H9 (cell line): ENCODE data around the gene RHBDL2. TPM values are rescaled to one million over a fixed set of nuclear protein-coding genes. Genes with fewer than 3 reads are reported as not detected.
"Not testable (repeated sequence)": the region's sequence is repeated elsewhere in the genome, so short reads cannot be mapped to it uniquely, and the experiment has no call there.

Experiments used
- DNase-seq: peaks from one replicate; pipeline ENCODE4 v3.0.0-alpha.2; 2017
- H2AFZ ChIP-seq: one replicate; pipeline ENCODE4 v1.6.1; 2013; ENCODE audit warnings: mild to moderate bottlenecking, low read length, control low read depth, moderate library complexity
- H2AK5ac ChIP-seq: 2 replicates; pipeline ENCODE4 v1.6.1; 2013; ENCODE audit warnings: low read length, control low read depth, mixed read lengths; ENCODE audit not compliant: insufficient read length
- H2BK120ac ChIP-seq: one replicate; pipeline ENCODE4 v1.6.1; 2013; ENCODE audit warnings: low read depth, mild to moderate bottlenecking, low read length, control low read depth, inconsistent platforms; ENCODE audit not compliant: poor library complexity, severe bottlenecking
- H2BK12ac ChIP-seq: 2 replicates; pipeline ENCODE4 v1.6.1; 2013; ENCODE audit warnings: low read length, control low read depth, mixed read lengths, low read depth; ENCODE audit not compliant: insufficient read length
- H2BK15ac ChIP-seq: 2 replicates; pipeline ENCODE4 v1.6.1; 2013; ENCODE audit warnings: low read depth, low read length, control low read depth
- H2BK20ac ChIP-seq: one replicate; pipeline ENCODE4 v1.6.1; 2013; ENCODE audit warnings: low read depth, mild to moderate bottlenecking, low read length, control low read depth, inconsistent platforms; ENCODE audit not compliant: poor library complexity, severe bottlenecking
- H2BK5ac ChIP-seq: 2 replicates; pipeline ENCODE4 v1.6.1; 2013; ENCODE audit warnings: low read length, control low read depth, mixed read lengths; ENCODE audit not compliant: insufficient read length
- H3K14ac ChIP-seq: 2 replicates; pipeline ENCODE4 v1.6.1; 2013; ENCODE audit warnings: low read length, control low read depth; ENCODE audit not compliant: insufficient read depth
- H3K18ac ChIP-seq: 2 replicates; pipeline ENCODE4 v1.6.1; 2013; ENCODE audit warnings: low read depth, mild to moderate bottlenecking, mixed read lengths, low read length, control low read depth; ENCODE audit not compliant: insufficient read length
- H3K23ac ChIP-seq: 2 replicates; pipeline ENCODE4 v1.6.1; 2013; ENCODE audit warnings: low read length, control low read depth, mixed read lengths, low read depth; ENCODE audit not compliant: insufficient read length
- H3K23me2 ChIP-seq: 2 replicates; pipeline ENCODE4 v1.6.1; 2013; ENCODE audit warnings: low read depth, mild to moderate bottlenecking, mixed read lengths, low read length, control low read depth; ENCODE audit not compliant: insufficient read length, poor library complexity, severe bottlenecking
- H3K27ac ChIP-seq: 2 replicates; pipeline ENCODE4 v1.5.1; 2013; ENCODE audit warnings: low read length, control low read depth, mixed read lengths, low read depth; ENCODE audit not compliant: insufficient read length
- H3K27me3 ChIP-seq: 2 replicates; pipeline ENCODE4 v1.6.1; 2013; ENCODE audit warnings: low read length, control low read depth, inconsistent platforms; ENCODE audit not compliant: insufficient read depth
- H3K4ac ChIP-seq: 2 replicates; pipeline ENCODE4 v1.6.1; 2013; ENCODE audit warnings: low read depth, mild to moderate bottlenecking, control low read depth, inconsistent platforms, low read length, moderate library complexity
- H3K4me1 ChIP-seq: 2 replicates; pipeline ENCODE4 v1.6.1; 2013; ENCODE audit warnings: low read length, control low read depth, inconsistent platforms; ENCODE audit not compliant: insufficient read depth
- H3K4me2 ChIP-seq: 2 replicates; pipeline ENCODE4 v1.6.1; 2013; ENCODE audit warnings: low read length, control low read depth, mixed read lengths; ENCODE audit not compliant: insufficient read length, insufficient read depth
- H3K56ac ChIP-seq: 2 replicates; pipeline ENCODE4 v1.6.1; 2013; ENCODE audit warnings: low read depth, mild to moderate bottlenecking, mixed read lengths, low read length, control low read depth; ENCODE audit not compliant: insufficient read length
- H3K79me1 ChIP-seq: 2 replicates; pipeline ENCODE4 v1.6.1; 2013; ENCODE audit warnings: low read depth, mild to moderate bottlenecking, moderate library complexity, low read length, control low read depth, inconsistent platforms; ENCODE audit not compliant: insufficient read depth, poor library complexity, severe bottlenecking
- H3K79me2 ChIP-seq: 2 replicates; pipeline ENCODE4 v1.6.1; 2013; ENCODE audit warnings: low read length, control low read depth, inconsistent platforms; ENCODE audit not compliant: insufficient read depth
- H3K9ac ChIP-seq: 2 replicates; pipeline ENCODE4 v1.6.1; 2013; ENCODE audit warnings: low read length, control low read depth, mixed read lengths; ENCODE audit not compliant: insufficient read length; ENCODE audit errors: extremely low read depth
- H3K9me3 ChIP-seq: one replicate; pipeline ENCODE4 v1.6.1; 2013; ENCODE audit warnings: low read depth, low read length, inconsistent platforms; ENCODE audit not compliant: control insufficient read depth
- H3T11ph ChIP-seq: one replicate; pipeline ENCODE4 v1.6.1; 2013; ENCODE audit warnings: mild to moderate bottlenecking, low read length, control low read depth, inconsistent platforms
- H4K20me1 ChIP-seq: one replicate; pipeline ENCODE4 v1.6.1; 2013; ENCODE audit not compliant: control insufficient read depth, insufficient read length, insufficient read depth
- H4K5ac ChIP-seq: 2 replicates; pipeline ENCODE4 v1.6.1; 2013; ENCODE audit warnings: low read depth, mild to moderate bottlenecking, mixed read lengths, low read length, control low read depth; ENCODE audit not compliant: insufficient read length
- H4K8ac ChIP-seq: replicated peaks from 2 replicates; pipeline ENCODE4 v1.6.1; 2013; ENCODE audit warnings: low read length, control low read depth, mixed read lengths, low read depth; ENCODE audit not compliant: insufficient read length
- H4K91ac ChIP-seq: 2 replicates; pipeline ENCODE4 v1.6.1; 2013; ENCODE audit warnings: low read depth, mild to moderate bottlenecking, moderate library complexity, mixed read lengths, low read length, control low read depth; ENCODE audit not compliant: insufficient read length
- H3K27ac Mint-ChIP-seq, 3 experiments: 2 replicates in 2 of 3; 3 replicates in 1 of 3; pipeline ENCODE4 v1.8.0; 2020 to 2021; ENCODE audit warnings: mixed read lengths in 3 of 3, mild to moderate bottlenecking in 1 of 3, moderate library complexity in 1 of 3
- H3K27me3 Mint-ChIP-seq: 2 replicates; pipeline ENCODE4 v1.8.0; 2021; ENCODE audit warnings: low read depth, mild to moderate bottlenecking, moderate library complexity, mixed read lengths
- H3K36me3 Mint-ChIP-seq, 3 experiments: 2 replicates in 2 of 3; 3 replicates in 1 of 3; pipeline ENCODE4 v1.8.0; 2020 to 2021; ENCODE audit warnings: low read depth in 3 of 3, mixed read lengths in 3 of 3; ENCODE audit not compliant: insufficient read depth in 1 of 3
- H3K4me1 Mint-ChIP-seq, 2 experiments: 2 replicates each; pipeline ENCODE4 v1.8.0; 2020; ENCODE audit warnings: mixed read lengths in 2 of 2
- H3K4me3 Mint-ChIP-seq, 2 experiments: 2 replicates in 1 of 2; 3 replicates in 1 of 2; pipeline ENCODE4 v1.8.0; 2020 to 2021; ENCODE audit warnings: mild to moderate bottlenecking in 2 of 2, mixed read lengths in 2 of 2, moderate library complexity in 1 of 2
- H3K9me3 Mint-ChIP-seq, 2 experiments: 2 replicates in 1 of 2; 3 replicates in 1 of 2; pipeline ENCODE4 v1.8.0; 2020; ENCODE audit warnings: mild to moderate bottlenecking in 2 of 2, mixed read lengths in 2 of 2, moderate library complexity in 1 of 2
- WGBS: extraction: QIAGEN DNeasy Blood & Tissue Kit; methylation state at CpG from one replicate; pipeline ENCODE4 v1.1.7; 2013; ENCODE audit warnings: missing lambda C conversion rate, low lambda C conversion rate, mixed read lengths; ENCODE audit not compliant: insufficient read length; ENCODE audit errors: extremely low coverage; 5-methylcytosine and 5-hydroxymethylcytosine counted together
- total RNA-seq: library from RNA; stranded (reverse); gene quantifications from 2 replicates; pipeline ENCODE4 v1.2.1, GENCODE V29; 2021
- TF ChIP-seq, protein P1 (sequence below): fragments of 200-600 bp; sonication (generic); conservative IDR thresholded peaks from 3 replicates; pipeline ENCODE4 v1.8.0; 2021; ENCODE audit warnings: antibody characterized with exemption, mild to moderate bottlenecking

The RHBDL2 gene
- total RNA-seq, 1 experiment from 2014 or later: not detected

DNA sequence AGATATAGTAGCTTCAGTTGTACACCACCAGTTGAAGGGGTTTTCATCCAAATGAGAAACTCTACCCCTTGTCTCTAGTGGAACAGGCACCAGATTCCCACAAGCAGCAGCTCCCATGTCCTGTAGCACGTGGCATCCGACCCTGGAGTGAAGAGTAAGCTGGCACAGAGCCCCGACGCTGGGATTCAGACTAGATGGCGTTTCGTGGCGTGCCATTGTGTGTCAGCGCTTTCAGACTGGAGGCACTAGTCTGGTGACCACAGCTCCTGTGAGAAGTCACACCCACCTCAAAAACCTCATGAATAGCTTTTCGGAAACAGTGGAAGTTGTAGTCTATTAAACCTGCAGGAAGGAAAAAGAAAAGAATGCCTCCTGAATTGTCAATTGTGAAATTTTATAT is 102.3 kb downstream of the RHBDL2 start:
- no peak overlapping the region for H4K5ac ChIP-seq
- H4K91ac ChIP-seq: no peak overlapping the region
- H3K27me3 Mint-ChIP-seq: no peaks in the 10 kb centered on the region
- WGBS: no CpG with 5 or more reads among the region's 9 CpGs
- peaks cover 15 to 26% of the 10 kb centered on the region in 2 experiments for H3K4me1 Mint-ChIP-seq
- no peaks in the 10 kb centered on the region for H4K20me1 ChIP-seq
- H2AFZ ChIP-seq: no peak overlapping the region
- H2AK5ac ChIP-seq: no peak overlapping the region
- H2BK20ac ChIP-seq: no peak overlapping the region
- no peaks in the 10 kb centered on the region for H3K79me1 ChIP-seq
- H3K4me1 ChIP-seq: no peaks in the 10 kb centered on the region; the same call in 1 of the 2 replicates
- H2BK12ac ChIP-seq: no peak overlapping the region
- H3T11ph ChIP-seq: no peak overlapping the region
- H3K23ac ChIP-seq: no peak overlapping the region
- H2BK5ac ChIP-seq: no peak overlapping the region
- no peak overlapping the region for H3K14ac ChIP-seq
- TF ChIP-seq, protein P1, sequence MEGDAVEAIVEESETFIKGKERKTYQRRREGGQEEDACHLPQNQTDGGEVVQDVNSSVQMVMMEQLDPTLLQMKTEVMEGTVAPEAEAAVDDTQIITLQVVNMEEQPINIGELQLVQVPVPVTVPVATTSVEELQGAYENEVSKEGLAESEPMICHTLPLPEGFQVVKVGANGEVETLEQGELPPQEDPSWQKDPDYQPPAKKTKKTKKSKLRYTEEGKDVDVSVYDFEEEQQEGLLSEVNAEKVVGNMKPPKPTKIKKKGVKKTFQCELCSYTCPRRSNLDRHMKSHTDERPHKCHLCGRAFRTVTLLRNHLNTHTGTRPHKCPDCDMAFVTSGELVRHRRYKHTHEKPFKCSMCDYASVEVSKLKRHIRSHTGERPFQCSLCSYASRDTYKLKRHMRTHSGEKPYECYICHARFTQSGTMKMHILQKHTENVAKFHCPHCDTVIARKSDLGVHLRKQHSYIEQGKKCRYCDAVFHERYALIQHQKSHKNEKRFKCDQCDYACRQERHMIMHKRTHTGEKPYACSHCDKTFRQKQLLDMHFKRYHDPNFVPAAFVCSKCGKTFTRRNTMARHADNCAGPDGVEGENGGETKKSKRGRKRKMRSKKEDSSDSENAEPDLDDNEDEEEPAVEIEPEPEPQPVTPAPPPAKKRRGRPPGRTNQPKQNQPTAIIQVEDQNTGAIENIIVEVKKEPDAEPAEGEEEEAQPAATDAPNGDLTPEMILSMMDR: no peak
- no peak overlapping the region for H3K4me3 Mint-ChIP-seq
- no peaks in the 10 kb centered on the region for H3K79me2 ChIP-seq
- DNase-seq: no peak
- H3K27me3 ChIP-seq: no peaks in the 10 kb centered on the region
- no peaks in the 10 kb centered on the region for H3K9me3 ChIP-seq
- H2BK120ac ChIP-seq: no peak overlapping the region
- H3K9me3 Mint-ChIP-seq: no peaks in the 10 kb centered on the region
- H3K23me2 ChIP-seq: no peaks in the 10 kb centered on the region
- H3K4me2 ChIP-seq: no peak overlapping the region
- no peak overlapping the region for H3K9ac ChIP-seq
- no peak overlapping the region for H3K27ac ChIP-seq
- H4K8ac ChIP-seq: no peak overlapping the region
- H3K18ac ChIP-seq: no peak overlapping the region
- H3K4ac ChIP-seq: no peak overlapping the region
- H2BK15ac ChIP-seq: no peak overlapping the region
- peaks cover 3 to 44% (median 39%) of the 10 kb centered on the region in 3 experiments; a peak in 6 of 7 replicates for H3K36me3 Mint-ChIP-seq
- peak overlapping the region in 1 of 3 experiments; percentile 70; a peak in 1 of 7 replicates for H3K27ac Mint-ChIP-seq
- no peak overlapping the region for H3K56ac ChIP-seq

DNA sequence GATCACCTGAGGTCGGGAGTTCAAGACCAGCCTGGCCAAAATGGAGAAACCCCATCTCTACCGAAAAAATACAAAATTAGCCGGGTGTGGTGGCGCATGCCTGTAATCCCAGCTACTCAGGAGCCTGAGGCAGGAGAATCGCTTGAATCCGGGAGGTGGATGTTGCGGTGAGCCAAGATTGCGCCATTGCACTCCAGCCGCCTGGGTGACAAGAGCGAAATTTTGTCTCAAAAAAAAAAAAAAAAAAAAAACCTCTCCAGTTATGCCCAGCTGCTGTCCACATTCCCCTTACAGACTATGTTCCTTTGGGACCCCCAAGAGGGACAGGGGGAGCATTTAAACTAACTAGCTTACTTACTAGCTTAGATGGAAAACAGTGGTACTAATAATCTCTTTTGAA is 105.3 kb downstream of the RHBDL2 start:
- H2BK15ac ChIP-seq, H2BK12ac ChIP-seq, H4K5ac ChIP-seq, H3K18ac ChIP-seq, H3K4me2 ChIP-seq, H3K9ac ChIP-seq, H2AK5ac ChIP-seq, H3K4me1 ChIP-seq, H3T11ph ChIP-seq, H3K23ac ChIP-seq, H3K23me2 ChIP-seq, H3K27ac Mint-ChIP-seq, H2BK5ac ChIP-seq, H3K27ac ChIP-seq, H4K8ac ChIP-seq, H3K9me3 ChIP-seq, H4K20me1 ChIP-seq, H3K4ac ChIP-seq, H3K4me3 Mint-ChIP-seq, H3K79me1 ChIP-seq, H3K56ac ChIP-seq, H2BK120ac ChIP-seq, H2AFZ ChIP-seq, H4K91ac ChIP-seq, H3K27me3 Mint-ChIP-seq, H3K27me3 ChIP-seq, H3K9me3 Mint-ChIP-seq, H2BK20ac ChIP-seq, H3K14ac ChIP-seq, DNase-seq, H3K79me2 ChIP-seq: not testable (repeated sequence)
- peaks cover 15 to 26% of the 10 kb centered on the region in 2 experiments for H3K4me1 Mint-ChIP-seq
- H3K36me3 Mint-ChIP-seq: peaks cover 3 to 25% (median 24%) of the 10 kb centered on the region in 3 experiments; a peak in 6 of 7 replicates
- no CpG with 5 or more reads among the region's 10 CpGs for WGBS
